Smooth muscle cell of the brain vasculature (primary cell): ENCODE measurements around the gene CFAP298.
A peak's percentile ranks its signal among the peaks of the same experiment; 100 is the strongest.
"Not testable (repeated sequence)": the region's sequence is repeated elsewhere in the genome, so short reads cannot be mapped to it uniquely, and the experiment has no call there.

Source experiments
- DNase-seq: peaks from one replicate; pipeline ENCODE4 v3.0.0-alpha.2; 2012; ENCODE audit warnings: low read depth, low spot score

Gene CFAP298

GRCh38 chr21:32566741-32567389 is 45.3 kb downstream of the CFAP298 start:
- no peak for DNase-seq

- DNase-seq = no peak
Measured at GRCh38 chr21:32565856-32566465, 46.2 kb downstream of the CFAP298 start.

DNA sequence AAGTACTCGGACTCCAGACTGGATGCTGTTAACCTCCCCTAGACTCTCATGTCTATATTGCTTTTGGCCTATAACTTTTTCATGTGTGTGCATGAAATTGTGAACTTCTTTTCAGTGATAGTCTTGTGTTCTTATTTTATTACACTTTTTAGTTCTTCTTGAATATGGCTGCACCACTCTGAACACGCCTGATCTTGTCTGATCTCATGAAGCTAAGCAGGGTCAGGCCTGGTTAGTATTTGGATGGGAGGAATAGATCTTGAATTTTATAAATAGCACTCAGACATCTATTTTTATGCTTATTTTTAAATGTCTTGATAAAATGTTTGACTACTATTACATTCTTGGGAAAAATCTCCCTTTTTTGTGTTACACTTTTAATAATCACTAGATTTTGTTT is 49.3 kb downstream of the CFAP298 start:
- no peak for DNase-seq

DNA sequence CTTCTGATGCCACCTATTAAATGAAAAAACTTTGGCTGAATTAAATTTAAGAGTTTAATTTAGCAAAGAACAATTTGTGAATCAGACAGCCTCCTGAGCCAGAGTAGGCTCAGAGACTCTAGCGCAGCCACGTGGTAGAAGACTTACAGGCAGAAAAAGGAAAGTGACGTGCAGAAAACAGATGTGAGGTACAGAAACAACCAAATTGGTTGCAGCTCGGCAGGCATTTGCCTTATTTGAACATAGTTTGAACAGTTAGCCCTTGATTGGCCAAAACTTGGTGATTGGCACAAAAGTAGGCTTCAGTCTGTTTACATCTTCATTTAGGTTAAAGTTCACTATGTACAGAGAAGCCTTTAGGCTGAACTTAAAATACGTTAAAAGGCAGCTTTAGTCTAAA is 49.8 kb downstream of the CFAP298 start:
- DNase-seq = peak; percentile 39

DNA sequence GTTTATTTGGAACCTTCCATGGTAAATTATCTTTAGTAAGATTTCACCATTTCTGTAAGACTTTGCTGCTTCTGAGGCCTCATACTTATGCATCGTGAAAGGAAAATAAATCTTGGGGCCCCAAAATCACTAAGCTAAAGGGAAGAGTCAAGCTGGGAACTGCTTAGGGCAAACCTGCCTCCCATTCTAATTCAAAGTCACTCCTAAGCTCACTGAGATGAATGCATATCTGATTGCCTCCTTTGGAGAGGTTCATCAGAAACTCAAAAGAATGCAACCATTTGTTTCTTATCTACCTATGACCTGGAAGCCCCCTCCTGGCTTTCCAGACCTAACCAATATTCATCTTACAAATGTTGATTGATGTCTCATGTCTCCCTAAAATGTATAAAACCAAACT is 50.7 kb downstream of the CFAP298 start:
- not testable (repeated sequence) for DNase-seq

GRCh38 chr21:32560896-32561295 is 51.3 kb downstream of the CFAP298 start:
- DNase-seq = no peak

DNA sequence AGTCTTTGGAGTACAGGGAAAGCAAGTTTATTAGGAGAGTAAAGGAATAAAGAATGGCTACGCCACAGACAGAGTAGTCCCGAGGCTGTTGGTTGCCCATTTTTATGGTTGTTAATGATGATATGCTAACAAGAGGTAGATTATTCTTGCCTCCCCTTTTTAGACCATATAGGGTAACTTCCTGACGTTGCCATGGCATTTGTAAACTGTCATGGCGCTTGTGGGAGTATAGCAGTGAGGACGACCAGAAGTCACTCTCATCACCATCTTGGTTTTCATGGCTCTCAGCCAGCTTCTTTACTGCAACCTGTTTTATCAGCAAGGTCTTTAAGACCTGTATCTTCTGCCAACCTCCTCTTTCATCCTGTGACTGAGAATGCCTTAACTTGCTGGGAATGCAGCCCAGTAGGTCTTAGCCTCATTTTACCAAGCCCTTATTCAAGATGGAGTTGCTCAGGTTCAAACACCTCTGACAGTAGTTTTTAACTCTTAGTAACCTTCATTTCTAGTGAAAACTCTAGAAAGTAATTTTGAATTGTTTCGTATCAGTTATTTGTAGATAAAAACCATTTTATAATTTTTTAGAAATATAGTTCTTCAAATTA is 53.1 kb downstream of the CFAP298 start:
- no peak for DNase-seq

GRCh38 chr21:32558106-32558505 is 54.1 kb downstream of the CFAP298 start:
- no peak for DNase-seq

DNA sequence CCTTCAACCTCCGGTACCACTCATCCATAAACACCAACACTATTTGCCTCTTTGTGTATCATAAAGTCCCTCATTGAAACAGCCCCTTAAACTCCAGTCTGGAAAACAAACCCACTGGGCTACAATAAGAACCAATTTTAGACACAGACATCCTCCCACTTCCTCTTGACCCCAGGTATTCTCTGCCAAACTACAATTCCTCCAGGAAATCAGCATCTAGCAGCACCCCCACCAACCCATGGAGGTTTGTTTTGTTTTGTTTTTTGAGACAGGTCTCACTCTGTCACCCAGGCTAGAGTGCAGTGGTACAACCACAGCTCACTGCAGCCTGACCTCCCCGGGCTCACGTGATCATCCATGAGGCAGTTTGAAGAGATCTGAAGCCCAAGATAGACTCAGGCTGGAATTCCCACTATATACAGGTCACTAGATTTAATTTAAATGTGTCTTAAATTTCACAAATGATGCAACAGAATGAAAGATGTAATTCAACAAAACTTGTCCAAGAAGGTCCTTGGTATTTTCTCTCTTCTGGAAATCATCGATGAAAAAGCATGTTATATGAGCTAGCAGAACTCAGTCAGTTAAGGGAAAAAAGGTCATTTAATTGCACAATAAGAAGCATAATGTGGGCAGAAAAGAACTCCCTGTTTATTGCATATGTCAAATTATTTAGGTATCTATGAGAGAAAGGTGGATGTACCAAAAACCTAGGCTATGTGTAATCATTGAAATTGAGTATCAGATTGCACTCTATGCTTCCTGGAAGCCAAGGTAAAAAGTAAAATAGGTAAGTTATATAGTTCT is 57.1 kb downstream of the CFAP298 start:
- DNase-seq = no peak

DNA sequence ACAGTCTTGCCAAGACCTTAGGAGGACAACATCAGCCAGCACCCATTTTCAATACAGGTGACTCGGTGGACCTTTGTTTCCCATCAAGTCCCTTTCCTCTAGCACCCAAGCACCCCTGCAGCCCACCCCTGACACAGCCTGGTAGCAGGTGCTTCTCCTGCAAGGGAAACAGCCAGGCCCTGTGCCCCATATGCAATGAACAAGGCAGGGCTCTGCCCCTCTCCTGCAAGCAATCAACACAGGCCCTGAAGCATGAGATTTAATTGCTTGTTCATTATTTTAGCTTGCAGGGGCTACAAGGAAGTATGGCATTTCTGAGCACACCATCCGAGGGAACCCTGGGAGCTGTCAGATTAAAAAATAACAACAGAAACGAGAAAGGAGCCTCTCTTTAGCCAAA is 62.3 kb downstream of the CFAP298 start:
- DNase-seq = no peak

GRCh38 chr21:32549440-32549839 is 62.7 kb downstream of the CFAP298 start:
- no peak for DNase-seq
